Skin of body (tissue), 2 donors: ENCODE data around the gene PPFIA2. TPM values are rescaled to one million over a fixed set of nuclear protein-coding genes. Genes with fewer than 3 reads are reported as not detected.

Source experiments
- DNase-seq: peaks from one replicate; lab custom pipeline; 2025; lab: John Stamatoyannopoulos, UW
- total RNA-seq: library from RNA; depleted of rRNA; stranded (reverse); fragments of >200 nt; gene quantifications from one replicate; pipeline ENCODE4 v1.2.3, GENCODE V29; 2014

The PPFIA2 gene
- total RNA-seq, result 1.6 TPM

- DNase-seq, result no peak
These were observed at the start of gene PPFIA2 for GRCh38 chr12:81759190-81760051. TSS of gene PPFIA2 (minus strand) at chr12:81759350.

- no peak for DNase-seq
These were observed 41.4 kb upstream of the PPFIA2 start for GRCh38 chr12:81800298-81801148.

- DNase-seq, result no peak
These were observed 39.1 kb upstream of the PPFIA2 start for GRCh38 chr12:81798294-81798693.

GRCh38 chr12:81797100-81797499 lies 38.0 kb upstream of the PPFIA2 start:
- DNase-seq, result no peak

GRCh38 chr12:81792666-81793065 lies 33.5 kb upstream of the PPFIA2 start:
- DNase-seq, result no peak

GRCh38 chr12:81779216-81779615 lies 20.1 kb upstream of the PPFIA2 start:
- no peak for DNase-seq

GRCh38 chr12:81778719-81779118 lies 19.6 kb upstream of the PPFIA2 start:
- DNase-seq, result no peak

GRCh38 chr12:81758421-81759189 lies 545 bp downstream of the PPFIA2 start:
- no peak for DNase-seq

- no peak for DNase-seq
These were observed 1.3 kb downstream of the PPFIA2 start for GRCh38 chr12:81757731-81758365.

- no peak for DNase-seq
These were observed 29.4 kb downstream of the PPFIA2 start for GRCh38 chr12:81729781-81730180.

GRCh38 chr12:81727391-81727790 lies 31.8 kb downstream of the PPFIA2 start:
- no peak for DNase-seq

- DNase-seq, result no peak
These were observed 32.5 kb downstream of the PPFIA2 start for GRCh38 chr12:81726634-81727033.

- no peak for DNase-seq
These were observed 35.8 kb downstream of the PPFIA2 start for GRCh38 chr12:81723361-81723760.

- DNase-seq, result no peak
These were observed 37.1 kb downstream of the PPFIA2 start for GRCh38 chr12:81722004-81722403.

GRCh38 chr12:81718616-81719015 lies 40.5 kb downstream of the PPFIA2 start:
- no peak for DNase-seq

GRCh38 chr12:81712536-81712935 lies 46.6 kb downstream of the PPFIA2 start:
- no peak for DNase-seq

GRCh38 chr12:81705586-81705985 lies 53.6 kb downstream of the PPFIA2 start:
- DNase-seq, result no peak

- DNase-seq, result no peak
These were observed 59.6 kb downstream of the PPFIA2 start for GRCh38 chr12:81699551-81699950.

GRCh38 chr12:81692008-81692407 lies 67.1 kb downstream of the PPFIA2 start:
- DNase-seq, result no peak

- DNase-seq, result no peak
These were observed 75.3 kb downstream of the PPFIA2 start for GRCh38 chr12:81683881-81684280.

GRCh38 chr12:81679614-81680013 lies 79.5 kb downstream of the PPFIA2 start:
- no peak for DNase-seq
